Ureter (tissue), 1 donor: Measurements from ENCODE around the gene FCSK. TPM values are rescaled to one million over a fixed set of nuclear protein-coding genes. Genes with fewer than 3 reads are reported as not detected.

Source experiments
- DNase-seq: peaks from one replicate; pipeline ENCODE4 v3.0.0-alpha.2; 2020; ENCODE audit warnings: low spot score
- total RNA-seq: library from RNA; stranded (reverse); gene quantifications from one replicate; pipeline ENCODE4 v1.2.4, GENCODE V29; 2023
- donor health status: DM: yes; HTN: yes; CAD: no.

Gene FCSK
- total RNA-seq, 1 donor from 2014 or later = 29.7 TPM

DNA sequence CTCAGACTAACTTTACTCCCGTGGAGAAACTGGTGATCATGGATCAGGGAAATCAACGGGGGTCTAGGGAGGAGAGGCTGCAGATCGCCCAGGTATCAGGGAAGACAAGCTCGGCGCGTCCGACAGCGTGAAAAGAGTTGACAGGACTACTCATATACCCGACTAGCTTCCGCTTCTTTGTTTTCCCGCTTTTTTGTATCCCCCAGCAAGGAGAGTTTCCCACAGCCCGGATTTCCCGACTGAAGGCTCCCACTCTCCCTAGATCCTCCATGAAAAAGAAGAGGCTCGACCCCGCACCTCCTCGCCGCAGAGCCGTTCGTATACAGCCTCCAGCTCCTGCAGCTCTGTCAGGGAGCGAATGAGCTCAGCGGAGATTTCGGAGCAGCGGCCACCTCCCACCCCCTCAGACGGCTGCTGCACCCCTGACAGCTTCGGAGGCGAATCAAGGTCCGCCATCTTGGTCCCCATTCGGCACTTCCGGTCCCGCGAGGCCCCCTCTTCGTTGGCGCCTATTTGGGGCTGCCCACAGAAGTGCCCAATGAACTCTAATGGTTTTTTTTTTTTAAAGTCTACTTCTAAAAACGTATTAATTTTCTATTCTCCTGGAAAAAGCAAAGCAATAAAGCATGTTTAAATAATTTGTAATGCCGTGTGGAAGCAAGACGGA lies 68.8 kb downstream of the FCSK start, which contains the start of gene COG4:
Gene COG4, minus strand, starts transcription at position 479 of the 667 bp plus-strand sequence. Its CDS starts 11 bp downstream, at position 468.
- peak; percentile 88 for DNase-seq

DNA sequence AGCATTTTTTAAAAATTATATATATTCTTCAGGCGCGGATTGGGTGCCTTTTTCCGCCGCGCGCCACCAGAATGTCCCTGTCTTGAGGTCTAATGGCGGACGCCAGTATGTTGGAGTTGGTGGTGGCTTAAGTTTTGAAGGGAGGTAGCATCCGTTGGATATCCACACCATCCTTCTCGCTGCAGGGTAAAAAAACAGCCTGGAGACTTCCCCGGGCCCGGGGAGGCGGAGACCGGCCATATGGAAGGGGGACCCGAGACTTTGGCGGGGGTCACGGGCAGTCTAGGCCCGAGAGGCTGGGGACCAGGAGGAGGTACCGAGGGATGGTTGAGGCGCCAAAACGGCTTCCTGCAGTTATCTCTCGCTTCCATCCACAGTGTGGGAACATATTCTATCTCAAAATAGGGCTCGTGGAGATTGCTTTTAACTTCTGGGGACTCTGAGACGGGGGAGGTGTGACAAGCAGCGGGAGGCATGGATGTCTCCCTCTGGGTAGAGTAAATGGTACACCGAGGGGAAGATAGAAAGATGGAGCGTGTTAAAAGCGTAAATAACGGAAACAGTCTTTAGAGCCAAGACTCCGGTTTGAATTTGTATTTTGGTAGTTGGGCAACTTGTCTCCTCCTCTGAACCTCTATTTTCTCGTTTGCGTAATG lies 69.5 kb downstream of the FCSK start, which contains the start of gene SF3B3:
Gene SF3B3, plus strand, starts transcription at position 74 of the 656 bp plus-strand sequence. CDS start 2,841 bp downstream, outside the sequence.
- DNase-seq = peak; percentile 76

DNA sequence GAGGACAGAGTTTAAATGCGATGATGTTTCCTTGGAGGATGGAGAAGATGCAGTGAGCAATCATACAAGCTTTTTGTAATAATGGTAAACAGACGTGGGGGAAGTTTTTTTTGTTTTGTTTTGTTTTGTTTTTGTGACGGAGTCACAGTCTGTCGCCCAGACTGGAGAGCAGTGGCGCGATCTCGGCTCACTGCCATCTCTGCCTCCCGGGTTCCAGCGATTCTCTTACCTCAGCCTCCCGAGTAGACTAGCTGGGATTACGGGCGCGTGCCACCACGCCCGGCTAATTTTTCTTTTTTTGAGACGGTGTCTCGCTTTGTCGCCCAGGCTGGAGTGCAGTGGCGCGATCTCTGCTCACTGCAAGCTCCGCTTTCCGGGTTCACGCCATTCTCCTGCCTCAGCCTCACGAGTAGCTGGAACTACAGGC lies 70.0 kb downstream of the FCSK start:
- peak; percentile 46 for DNase-seq

- DNase-seq = no peak
Measured at GRCh38 chr16:70526403-70526802, 72.0 kb downstream of the FCSK start.

- no peak for DNase-seq
Measured at GRCh38 chr16:70527315-70527996, 73.1 kb downstream of the FCSK start.

DNA sequence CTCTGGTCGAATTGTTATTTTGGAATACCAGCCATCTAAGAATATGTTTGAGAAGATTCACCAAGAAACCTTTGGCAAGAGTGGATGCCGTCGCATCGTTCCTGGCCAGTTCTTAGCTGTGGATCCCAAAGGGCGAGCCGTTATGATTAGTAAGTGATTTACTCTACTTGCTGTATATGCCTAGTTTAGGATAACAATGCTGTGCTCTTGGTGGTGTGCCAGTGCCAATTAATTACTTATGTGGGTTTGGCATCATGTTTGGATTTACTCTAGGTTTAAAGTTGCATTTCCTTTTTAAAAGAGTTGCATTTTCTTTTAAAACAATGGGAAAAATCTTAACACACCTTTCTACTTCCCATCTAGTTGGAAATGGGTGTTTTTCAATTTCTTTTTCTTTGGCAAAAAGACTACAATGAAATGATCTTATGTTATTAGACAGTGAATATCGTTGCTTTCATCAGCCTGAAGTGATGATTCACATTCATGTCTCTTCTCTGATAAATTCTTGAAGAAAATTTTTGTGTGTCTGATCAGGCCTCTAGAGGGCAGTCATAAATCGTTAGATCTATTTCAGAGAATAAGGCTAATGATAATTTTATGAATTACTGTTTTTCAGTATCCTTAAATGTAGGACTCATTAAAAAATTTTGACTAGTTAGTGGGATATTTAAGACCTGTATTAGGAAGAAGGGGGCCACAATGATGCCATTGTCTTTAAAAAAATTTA lies 74.8 kb downstream of the FCSK start:
- no peak for DNase-seq

Other genes starting within 250 kb of the FCSK start
- 25.6 TPM for gene EXOSC6, start 202.7 kb upstream of the FCSK start, total RNA-seq
- gene AARS1, start 165.1 kb upstream of the FCSK start, total RNA-seq = 155 TPM
- 35.8 TPM for gene DDX19B, start 155.4 kb upstream of the FCSK start, total RNA-seq
- gene DDX19A, start 107.7 kb upstream of the FCSK start, total RNA-seq = 37.3 TPM
- 28.9 TPM for gene ST3GAL2, start 15.5 kb upstream of the FCSK start, total RNA-seq
- gene COG4, start 69.0 kb downstream of the FCSK start, total RNA-seq = 49.6 TPM
- 382 TPM for gene SF3B3, start 69.2 kb downstream of the FCSK start, total RNA-seq
- 3.7 TPM for gene IL34, start 192.0 kb downstream of the FCSK start, total RNA-seq
- 83.1 TPM for gene MTSS2, start 231.5 kb downstream of the FCSK start, total RNA-seq